Ramos (cell line): Measurements from ENCODE around the gene CCDC73.
"Not testable (repeated sequence)": the region's sequence is repeated elsewhere in the genome, so short reads cannot be mapped to it uniquely, and the experiment has no call there.

Source experiments
- in situ Hi-C: fragments of 300-500 bp; cut with MboI; formaldehyde crosslinking; loops from one replicate; pipeline ENCODE4 v1.14.3; 2022; ENCODE audit warnings: low sequenced_read_pairs; ENCODE audit not compliant: unreplicated experiment

CCDC73 gene

DNA sequence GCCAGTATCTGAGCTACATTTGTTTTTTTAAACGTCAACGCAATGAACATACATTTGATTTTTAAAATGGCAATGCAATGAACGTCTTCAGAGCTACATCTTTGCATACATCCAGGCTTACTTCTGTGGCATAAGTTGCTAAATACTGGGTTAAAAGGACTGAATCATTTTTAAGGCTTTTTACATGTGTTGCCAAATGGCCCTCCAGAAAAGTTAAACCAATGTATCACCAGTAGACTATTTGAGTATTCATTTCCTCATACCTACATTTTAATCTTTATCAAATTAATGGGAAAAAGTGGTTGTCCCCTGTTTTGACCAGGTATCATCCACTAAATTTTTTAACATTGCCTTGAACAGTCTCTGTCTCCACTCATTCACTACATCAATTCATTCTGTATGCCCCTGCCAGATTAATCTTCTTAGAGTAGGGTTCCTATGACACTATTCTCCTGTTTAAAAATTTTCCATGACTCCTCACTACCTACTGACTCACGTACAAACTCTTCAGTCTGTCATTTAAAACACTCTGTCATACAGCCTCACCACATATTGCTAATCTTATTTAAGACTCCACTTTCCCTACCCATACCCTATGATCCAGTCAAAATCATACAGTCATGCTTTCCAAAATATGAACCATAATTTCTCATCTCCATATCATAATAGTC lies 22.9 kb upstream of the CCDC73 start:
- in situ Hi-C loops = no loop called here

DNA sequence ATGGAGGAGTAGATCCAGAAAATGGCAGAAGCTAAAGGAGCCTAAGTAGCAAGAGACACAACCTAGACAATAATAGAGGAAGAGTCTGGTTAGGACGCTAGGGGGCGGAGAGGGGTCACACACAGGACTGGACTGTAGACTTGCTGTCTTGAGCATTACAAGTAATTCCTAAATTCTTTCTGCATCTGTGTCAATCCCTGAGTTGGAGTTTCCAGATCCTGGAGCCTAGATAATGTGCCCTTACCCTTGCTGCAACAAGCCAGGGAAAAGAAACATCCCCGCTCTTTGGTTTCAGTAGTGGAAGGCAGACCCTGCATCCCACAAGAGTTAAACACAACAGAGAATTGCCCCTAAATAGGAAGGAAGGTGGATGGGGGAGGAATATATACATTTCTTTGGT lies 14.9 kb upstream of the CCDC73 start:
- in situ Hi-C loops = no loop called here

DNA sequence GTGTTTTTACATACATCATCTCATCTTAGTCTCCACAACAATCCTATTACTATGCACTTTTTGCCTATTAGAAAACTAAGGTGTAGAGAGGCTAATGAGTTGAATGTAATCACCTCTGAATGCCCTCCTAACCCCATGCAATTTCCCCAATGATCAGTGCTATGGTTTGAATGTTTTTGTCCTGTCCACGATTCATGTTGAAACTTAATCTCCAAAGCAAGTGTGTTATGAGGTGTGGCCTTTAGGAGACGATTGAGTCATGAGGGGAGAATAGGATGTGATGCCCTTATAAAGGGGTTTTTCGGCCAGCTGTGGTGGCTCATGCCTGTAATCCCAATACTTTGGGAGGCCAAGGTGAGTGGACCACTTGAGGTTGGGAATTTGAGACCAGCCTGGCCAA lies 2.0 kb upstream of the CCDC73 start:
- in situ Hi-C loops = loop anchor here (10.0 kb wide), 1 partner anchor 482 kb away; no protein-coding TSS in a partner anchor

DNA sequence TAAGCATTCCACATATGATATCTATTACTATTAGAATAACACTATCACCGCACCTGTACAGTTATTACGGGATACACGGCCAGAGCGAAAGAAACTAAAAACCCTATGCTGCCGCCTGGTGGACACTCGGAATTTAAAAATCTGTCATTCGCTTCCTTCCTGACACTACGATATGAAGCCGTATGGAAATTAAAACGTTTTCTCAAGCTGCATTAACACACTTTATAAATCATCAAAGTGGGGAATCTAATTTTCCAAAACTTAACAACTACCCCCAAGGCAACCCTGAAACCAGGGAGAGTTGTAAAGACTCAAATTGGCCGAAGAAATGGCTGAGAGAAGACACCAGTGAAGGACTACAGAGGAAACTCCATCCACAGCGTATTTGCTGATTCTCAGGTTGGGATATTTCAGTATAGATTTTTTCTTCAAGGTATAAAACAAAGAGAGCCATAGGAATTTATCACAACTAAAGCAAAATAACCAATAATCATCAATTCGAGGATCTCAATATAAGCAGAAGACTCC lies 1.4 kb downstream of the CCDC73 start:
- in situ Hi-C loops = loop anchor here (10.0 kb wide), 1 partner anchor 478 kb away; no protein-coding TSS in a partner anchor

DNA sequence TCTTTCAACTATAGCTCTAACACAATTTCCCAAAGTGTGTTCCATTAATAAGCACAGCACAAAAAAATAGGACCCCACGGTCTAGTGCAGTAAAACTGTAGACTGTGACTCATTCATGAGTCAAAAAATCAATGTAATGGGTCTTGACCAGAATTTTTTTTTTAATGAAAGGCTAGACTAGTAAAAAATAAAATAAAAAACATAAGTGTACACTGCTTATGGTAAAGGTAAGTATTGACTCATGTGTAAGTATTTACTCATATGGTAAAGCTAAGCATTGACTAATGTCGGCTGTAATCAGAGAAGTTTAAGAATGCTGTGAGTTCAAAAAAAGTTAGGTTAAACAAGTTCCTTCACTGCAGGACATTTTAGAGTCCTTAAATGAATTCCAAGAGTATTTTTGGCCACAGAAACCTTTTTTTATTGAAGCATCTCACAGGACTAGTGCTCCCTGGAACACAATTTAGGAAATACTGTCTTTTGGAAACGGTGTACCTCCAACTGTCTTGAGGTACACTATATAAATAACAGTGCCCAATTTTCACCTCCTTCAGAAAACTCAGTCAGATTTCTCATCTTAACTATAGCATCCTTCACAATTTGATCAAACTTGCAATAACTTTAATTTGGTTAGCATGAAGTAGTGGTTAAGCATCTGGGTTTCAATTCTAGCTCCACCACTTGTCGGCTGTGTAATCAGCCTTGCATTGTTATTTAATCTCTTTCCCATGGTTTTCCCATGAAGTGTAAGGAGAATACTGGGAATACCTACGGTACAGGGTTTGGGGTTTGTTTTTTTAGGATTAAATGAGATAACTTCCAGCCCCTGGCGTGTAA lies 2.1 kb downstream of the CCDC73 start:
- in situ Hi-C loops = loop anchor here (10.0 kb wide), 1 partner anchor 478 kb away; no protein-coding TSS in a partner anchor

DNA sequence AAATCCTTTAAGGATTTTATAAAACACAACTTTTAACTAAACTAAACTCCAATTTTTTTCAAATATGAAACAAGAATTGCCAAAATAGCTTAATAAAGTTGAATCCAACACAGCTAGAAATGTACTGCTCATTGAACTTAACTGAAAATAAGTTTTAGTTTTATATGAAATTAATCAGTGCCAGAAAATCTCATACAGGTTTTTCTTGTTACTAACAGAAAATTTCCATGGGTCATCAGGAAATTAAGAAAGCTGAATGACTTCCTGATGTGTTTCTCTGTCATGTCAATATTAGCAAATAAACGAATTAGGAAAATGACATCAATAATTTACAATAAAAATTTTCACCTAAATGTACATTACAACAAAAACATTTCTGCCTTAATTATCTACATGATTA lies 3.5 kb downstream of the CCDC73 start:
- in situ Hi-C loops = loop anchor here (10.0 kb wide), 1 partner anchor 476 kb away; no protein-coding TSS in a partner anchor

DNA sequence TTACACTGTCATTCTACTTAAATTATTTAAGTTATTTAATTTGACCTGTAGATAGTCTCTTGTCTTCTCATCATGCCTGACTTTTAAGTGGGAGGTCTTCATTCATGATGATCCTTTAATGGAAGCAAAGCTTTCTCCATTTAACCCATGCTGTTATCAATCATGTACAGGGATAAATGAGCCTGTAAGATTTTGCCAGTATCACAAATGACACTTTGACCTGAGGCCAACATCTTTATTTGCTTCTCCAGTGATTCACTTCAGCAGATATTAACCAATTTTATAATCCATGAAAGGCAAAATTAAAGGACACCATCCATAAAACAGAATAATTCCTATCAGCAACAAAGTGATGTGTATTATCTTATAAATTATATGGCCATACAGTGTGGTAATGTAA lies 7.7 kb downstream of the CCDC73 start:
- in situ Hi-C loops = no loop called here

DNA sequence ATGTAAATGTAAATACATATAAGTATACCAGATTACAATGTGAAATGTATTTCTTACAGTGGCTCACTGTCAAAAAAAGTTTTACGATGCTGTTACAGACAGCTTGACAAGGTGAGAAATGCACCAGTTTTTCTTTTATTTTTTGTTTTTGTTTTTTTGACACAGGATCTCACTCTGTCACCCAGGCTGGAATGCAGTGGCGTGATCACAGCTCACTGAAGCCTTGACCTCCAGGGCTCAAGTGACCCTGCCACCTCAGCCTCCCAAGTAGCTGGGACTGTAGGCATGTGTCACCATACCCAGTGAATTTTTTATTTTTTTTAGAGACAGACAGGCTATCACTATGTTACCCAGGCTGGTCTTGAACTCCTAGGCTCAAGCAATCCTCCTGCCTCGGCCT lies 9.2 kb downstream of the CCDC73 start:
- in situ Hi-C loops = no loop called here

DNA sequence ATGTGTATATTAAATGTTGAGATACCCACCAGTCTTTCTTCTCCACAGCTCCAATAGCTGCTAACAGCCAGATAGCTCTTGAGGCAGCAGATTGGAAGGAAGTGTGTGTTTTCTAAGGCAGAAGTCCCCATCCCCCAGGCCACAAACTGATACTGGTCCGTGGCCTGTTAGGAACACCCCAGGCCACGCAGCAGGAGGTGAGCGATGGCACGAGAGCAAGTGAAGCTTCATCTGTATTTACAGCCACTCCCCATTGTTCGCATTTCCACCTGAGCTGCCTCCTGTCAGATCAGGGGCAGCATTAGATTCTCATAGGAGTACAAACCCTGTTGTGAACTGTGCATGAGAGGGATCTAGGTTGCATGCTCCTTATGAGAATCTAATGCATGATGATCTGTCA lies 12.7 kb downstream of the CCDC73 start:
- in situ Hi-C loops = no loop called here

DNA sequence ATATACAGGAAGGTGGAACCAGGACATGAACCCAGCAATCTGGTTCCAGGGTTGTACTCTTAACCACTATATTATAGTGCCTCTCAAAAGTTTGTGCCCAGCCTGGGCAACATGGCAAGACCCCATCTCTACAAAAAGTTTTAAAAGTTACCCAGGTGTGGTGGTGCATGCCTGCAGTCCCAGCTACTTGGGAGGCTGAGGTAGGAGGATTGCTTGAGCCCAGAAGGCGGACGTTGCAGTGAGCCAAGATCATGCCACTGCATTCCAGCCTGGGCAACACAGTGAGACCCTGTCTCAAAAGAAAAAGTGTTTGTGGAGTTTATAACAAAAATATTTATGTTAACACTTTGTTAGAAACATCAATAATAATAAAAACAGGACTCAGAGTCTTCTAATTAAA lies 13.6 kb downstream of the CCDC73 start:
- in situ Hi-C loops = not testable (repeated sequence)

DNA sequence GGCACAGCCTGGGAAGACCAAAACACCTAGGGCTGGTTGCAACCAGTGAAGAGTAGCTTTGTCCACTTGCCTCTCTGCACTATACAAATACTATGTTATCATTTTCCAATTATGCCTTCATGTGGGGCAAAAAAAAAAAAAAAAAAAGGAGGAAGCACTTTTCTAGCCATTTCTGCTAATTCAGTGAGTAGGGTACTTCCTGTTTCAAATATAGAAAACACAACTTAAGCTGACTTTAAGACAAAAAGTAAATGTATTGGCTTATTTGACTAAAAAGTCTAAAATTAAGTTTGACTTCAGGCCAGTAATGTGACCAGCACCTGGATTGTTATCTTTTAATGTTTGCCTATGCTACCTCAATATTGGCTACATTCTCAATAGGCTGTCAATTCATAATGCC lies 15.3 kb downstream of the CCDC73 start:
- in situ Hi-C loops = no loop called here

DNA sequence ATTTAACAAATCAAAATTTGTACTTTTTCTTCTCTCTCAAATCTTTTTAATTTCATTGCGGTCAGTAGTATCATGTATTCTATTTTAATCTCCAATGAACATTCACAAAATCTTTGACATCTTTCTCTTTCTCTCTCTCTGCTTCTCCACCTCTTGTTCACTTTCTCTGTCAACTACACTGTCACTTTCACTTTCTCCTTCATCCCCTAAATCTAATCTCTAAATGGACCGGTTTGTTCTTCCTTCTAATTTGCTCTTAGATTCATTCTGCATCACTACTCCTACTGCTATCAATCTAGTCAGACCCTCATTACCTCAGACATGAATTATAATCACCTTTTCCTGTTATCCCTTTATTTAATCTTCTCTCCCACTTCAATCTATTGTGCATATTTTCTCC lies 18.6 kb downstream of the CCDC73 start:
- in situ Hi-C loops = no loop called here

DNA sequence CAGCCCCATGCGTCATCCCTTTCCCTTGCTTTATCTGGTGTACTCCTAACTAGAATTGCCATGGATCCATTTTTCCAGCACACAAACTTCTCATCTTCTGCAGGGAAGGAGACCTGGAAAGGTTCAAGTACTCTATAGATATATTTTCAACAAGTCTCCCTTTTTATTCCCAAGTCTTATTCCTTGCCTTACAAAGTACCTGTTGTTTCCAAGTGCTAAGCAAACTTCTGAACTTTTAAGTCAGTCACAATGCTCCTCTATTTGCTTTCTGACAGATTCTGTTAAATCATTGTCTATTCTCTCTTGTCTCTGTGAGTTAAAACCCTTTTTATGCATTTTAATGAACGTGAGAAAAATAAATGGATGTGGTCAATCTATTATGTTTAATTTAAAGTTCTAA lies 20.4 kb downstream of the CCDC73 start:
- in situ Hi-C loops = no loop called here

DNA sequence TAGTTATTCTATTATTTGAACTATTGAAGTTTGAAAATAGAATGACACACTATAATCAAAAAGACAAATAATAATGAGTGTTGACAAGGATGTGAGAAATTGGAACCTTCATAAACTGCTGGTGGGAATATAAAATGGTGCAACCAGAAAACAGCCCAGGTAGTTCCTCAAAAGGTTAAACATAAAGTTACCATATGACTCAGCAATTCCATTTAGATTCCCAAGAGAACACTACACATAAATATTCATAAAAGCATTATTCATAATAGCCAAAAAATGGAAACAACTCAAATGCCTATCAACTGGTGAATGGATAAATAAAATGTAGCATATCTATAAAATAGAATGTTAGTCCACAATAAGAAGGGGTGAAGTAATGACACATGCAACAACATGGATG lies 21.7 kb downstream of the CCDC73 start:
- in situ Hi-C loops = no loop called here

DNA sequence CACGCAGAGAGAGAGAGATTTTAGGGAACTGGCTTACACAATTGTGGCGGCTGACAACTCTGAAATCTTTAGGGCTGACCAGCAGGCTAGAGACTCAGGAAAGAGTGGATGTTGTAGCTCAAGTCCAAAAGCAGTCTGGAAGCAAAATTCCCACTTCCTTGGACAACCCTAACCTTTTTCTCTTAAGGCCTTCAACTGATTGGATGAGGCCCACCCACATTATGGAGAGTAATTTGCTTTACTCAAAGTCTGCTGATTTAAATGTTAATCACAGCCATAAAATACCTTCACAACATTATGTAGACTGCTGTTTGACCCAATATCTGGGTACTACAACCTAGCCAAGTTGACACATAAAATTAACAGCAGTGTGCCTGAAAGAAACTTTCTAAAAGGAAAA lies 32.7 kb downstream of the CCDC73 start:
- in situ Hi-C loops = not testable (repeated sequence)

DNA sequence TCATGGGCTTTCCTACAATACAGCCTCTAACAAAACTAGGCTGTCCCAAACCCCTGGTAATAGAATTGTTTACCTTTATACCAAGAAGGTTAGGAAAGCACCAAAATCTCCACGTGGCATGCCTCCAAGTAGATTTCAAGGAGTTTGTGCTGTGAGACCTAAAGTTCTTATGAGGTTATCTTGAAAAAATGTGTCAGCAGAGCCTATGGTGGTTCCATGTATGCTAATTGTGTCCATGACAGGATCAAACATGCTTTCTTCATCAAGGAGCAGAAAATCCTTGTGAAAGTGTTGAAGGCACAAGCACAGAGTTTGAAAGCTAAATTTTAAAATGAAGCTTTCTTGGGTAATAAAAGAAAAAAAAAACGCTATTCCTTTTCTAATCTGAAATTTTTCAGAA lies 36.2 kb downstream of the CCDC73 start:
- in situ Hi-C loops = no loop called here

DNA sequence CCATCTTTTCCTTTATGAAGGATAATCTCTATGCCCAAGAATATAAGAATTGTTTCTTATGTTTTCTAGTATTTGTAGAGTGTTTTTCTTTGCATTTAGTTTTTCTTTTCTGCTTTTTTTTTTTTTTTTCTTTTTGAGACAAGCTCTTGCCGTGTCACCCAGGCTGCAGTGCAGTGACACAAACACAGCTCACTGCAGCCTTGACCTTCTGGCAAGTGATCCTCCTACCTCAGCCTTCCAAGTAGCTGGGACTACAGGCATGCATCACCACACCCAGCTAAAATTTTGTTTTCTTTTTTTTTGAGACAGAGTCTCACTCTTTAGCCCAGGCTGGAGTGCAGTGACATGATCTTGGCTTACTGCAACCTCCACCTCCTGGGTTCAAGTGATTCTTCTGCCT lies 41.3 kb downstream of the CCDC73 start:
- in situ Hi-C loops = not testable (repeated sequence)

DNA sequence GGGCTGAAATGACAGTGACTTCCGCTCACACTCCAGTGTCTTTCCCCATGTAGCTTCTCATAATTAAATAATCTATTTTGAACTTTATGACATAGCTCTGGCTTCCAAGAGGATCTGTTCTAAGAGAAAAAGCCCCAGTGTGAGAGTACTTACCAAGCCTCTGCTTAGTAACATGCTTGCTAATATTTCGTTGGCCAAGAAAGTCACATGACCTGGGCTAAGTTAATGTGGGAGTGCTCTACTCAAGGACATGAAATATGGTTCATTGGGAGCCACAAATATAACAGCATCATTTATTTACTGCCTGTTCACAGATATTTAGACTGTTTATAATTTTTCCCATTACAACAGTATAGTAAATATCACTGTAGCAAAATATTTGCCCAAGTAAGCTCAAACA lies 42.5 kb downstream of the CCDC73 start:
- in situ Hi-C loops = no loop called here

DNA sequence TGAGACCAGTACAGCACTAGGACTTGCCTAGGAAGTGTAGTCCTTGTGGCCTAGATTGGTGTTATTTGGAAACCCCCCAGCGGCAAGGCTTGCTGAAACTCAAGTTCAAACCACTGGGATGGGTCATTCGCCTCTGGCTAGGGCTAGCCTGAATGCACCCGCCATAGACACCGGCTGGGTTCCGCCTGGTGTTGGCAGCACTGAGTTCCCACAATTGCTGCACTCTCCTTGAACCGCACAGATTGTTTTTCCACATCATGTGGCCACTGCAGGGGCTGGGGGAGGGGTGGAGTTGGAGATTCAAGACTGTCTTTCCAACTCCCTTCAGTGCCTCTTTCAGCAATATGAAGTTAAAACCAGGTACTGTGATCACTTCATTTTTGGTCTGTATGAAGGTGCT lies 43.1 kb downstream of the CCDC73 start:
- in situ Hi-C loops = no loop called here

DNA sequence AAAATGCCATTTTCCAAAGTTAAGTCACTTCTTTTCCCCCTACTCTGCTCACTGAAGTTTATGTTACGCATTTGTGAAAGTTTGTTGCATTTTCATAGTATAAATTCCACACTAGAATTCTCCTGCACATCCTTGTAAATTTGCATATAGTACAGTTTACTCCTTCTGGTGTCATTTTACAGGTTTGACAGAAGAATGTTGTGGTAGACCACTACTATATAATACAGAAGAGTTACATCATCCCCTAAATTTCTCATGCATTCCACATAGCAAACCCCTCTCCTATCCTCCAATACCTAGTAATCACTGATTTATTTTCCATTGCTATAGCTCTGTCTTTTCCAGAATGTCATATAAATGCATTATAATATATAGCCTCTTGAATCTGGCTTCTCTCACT lies 64.5 kb downstream of the CCDC73 start:
- in situ Hi-C loops = no loop called here

DNA sequence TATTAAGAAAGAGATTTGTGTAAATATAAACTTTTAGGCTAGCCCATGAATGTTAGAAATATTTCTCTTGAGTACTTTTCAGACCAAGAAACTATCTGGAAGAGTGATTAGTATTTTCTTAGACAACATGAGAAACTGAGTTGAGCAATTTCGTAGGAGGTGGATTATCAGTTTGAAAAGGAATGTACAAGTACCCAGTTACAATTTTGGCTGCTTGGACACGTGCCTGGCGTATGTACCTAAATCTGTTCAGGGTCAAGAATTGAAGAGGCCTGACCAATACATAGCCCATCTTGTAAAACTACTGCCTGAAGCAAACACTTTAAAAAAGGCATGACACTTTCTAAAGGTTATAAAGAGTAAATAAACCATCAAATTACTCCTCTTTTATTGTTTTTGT lies 71.1 kb downstream of the CCDC73 start:
- in situ Hi-C loops = no loop called here
